ENCODE data around the gene HOXC4.
"Not testable (repeated sequence)": the region's sequence is repeated elsewhere in the genome, so short reads cannot be mapped to it uniquely, and the experiment has no call there.

The HOXC4 gene

GRCh38 chr12:54095928-54096327, 42.3 kb downstream of the HOXC4 start:
- H3K27ac ChIP-seq: not testable (repeated sequence)

- H3K27ac ChIP-seq: not testable (repeated sequence)
Measured at GRCh38 chr12:54098644-54099043, 45.0 kb downstream of the HOXC4 start.

- H3K27ac ChIP-seq: not testable (repeated sequence)
Measured at GRCh38 chr12:54100588-54100987, 47.0 kb downstream of the HOXC4 start.

- not testable (repeated sequence) for H3K27ac ChIP-seq
Measured at GRCh38 chr12:54102223-54102622, 48.6 kb downstream of the HOXC4 start.

- not testable (repeated sequence) for H3K27ac ChIP-seq
Measured at GRCh38 chr12:54103827-54104226, 50.2 kb downstream of the HOXC4 start.
